ENCODE measurements around the gene TCHH. TPM values are rescaled to one million over a fixed set of nuclear protein-coding genes. Genes with fewer than 3 reads are reported as not detected.

TCHH gene
- total and polyA plus RNA-seq, 2 experiments from 2014 or later = not detected

DNA sequence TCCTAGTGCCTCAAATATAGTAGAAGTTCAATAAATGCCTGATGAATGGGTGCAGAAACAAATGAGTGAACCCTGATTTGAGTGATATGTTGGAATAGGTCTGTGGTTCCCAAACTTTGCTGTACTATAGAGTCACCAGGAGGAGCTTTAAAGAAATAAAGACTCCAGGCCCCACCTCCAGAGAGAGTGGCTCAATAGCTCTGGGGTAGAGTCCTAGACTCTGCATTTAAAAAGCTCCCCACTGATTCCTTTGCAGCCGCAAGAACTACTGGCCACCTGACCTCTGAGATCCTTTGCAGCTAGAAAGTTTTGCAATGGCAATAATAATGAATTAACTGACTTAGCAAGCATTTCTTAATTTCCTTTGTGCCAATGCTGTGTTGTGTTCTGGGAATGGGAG lies 47.3 kb downstream of the TCHH start:
- no peaks in the 10 kb centered on the region for H3K4me1 ChIP-seq (ENCODE audit: low read depth)
- H3K27ac ChIP-seq = no peak overlapping the region
- H3K9me3 ChIP-seq (ENCODE audit: low read depth) = no peaks in the 10 kb centered on the region
- no peaks in the 10 kb centered on the region for H3K36me3 ChIP-seq
- H3K27me3 ChIP-seq = no peaks in the 10 kb centered on the region
- TF ChIP-seq CTCF (IDR thresholded peaks at IDR 0.05; ENCODE audit: low read depth, low read length) = no peak
- no peak for DNase-seq (ENCODE audit: low read depth in 1 of 2, low spot score in 1 of 2)
- H3K4me3 ChIP-seq = no peak overlapping the region

- no peak for TF ChIP-seq CTCF (IDR thresholded peaks at IDR 0.05; ENCODE audit: low read depth, low read length)
- no peak overlapping the region for H3K27ac ChIP-seq
- H3K9me3 ChIP-seq (ENCODE audit: low read depth) = no peaks in the 10 kb centered on the region
- H3K4me1 ChIP-seq (ENCODE audit: low read depth) = no peaks in the 10 kb centered on the region
- DNase-seq (ENCODE audit: low read depth in 1 of 2, low spot score in 1 of 2) = no peak
- no peaks in the 10 kb centered on the region for H3K36me3 ChIP-seq
- H3K27me3 ChIP-seq = no peaks in the 10 kb centered on the region
- no peak overlapping the region for H3K4me3 ChIP-seq
Observed at GRCh38 chr1:152067150-152067549, 48.1 kb downstream of the TCHH start.

- Histone ChIP-seq H3K9me3 (ENCODE audit: low read depth) (no peaks in the 10 kb centered on the region), H3K4me1 (ENCODE audit: low read depth) (no peaks in the 10 kb centered on the region), H3K36me3 (no peaks in the 10 kb centered on the region), H3K27me3 (no peaks in the 10 kb centered on the region), H3K4me3 (no peak overlapping the region), H3K27ac (no peak overlapping the region)
- no peak for DNase-seq (ENCODE audit: low read depth in 1 of 2, low spot score in 1 of 2)
- no peak for TF ChIP-seq CTCF (IDR thresholded peaks at IDR 0.05; ENCODE audit: low read depth, low read length)
Observed at GRCh38 chr1:152061952-152062351, 53.3 kb downstream of the TCHH start.

Other genes starting within 250 kb of the TCHH start
- 26.8 and 37.5 TPM in 2 replicates for gene THEM4, start 205.9 kb downstream of the TCHH start, total RNA-seq
- 42.6 and 61.9 TPM in 2 replicates for gene THEM4, start 205.9 kb downstream of the TCHH start, polyA plus RNA-seq
- 14.6 and 19.3 TPM in 2 replicates for gene S100A10, start 121.6 kb downstream of the TCHH start, total RNA-seq
- 58.9 and 103 TPM in 2 replicates for gene S100A10, start 121.6 kb downstream of the TCHH start, polyA plus RNA-seq
- 22.5 and 29.6 TPM in 2 replicates for gene S100A11, start 78.4 kb downstream of the TCHH start, total RNA-seq
- 111 and 122 TPM in 2 replicates for gene S100A11, start 78.4 kb downstream of the TCHH start, polyA plus RNA-seq
- not detected in 2 replicates for gene TCHHL1, start 26.4 kb downstream of the TCHH start, total RNA-seq
- not detected in 2 replicates for gene TCHHL1, start 26.4 kb downstream of the TCHH start, polyA plus RNA-seq
- gene RPTN, start 43.8 kb upstream of the TCHH start, total RNA-seq = not detected in 2 replicates
- not detected in 2 replicates for gene RPTN, start 43.8 kb upstream of the TCHH start, polyA plus RNA-seq
- not detected in 2 replicates for gene HRNR, start 108.7 kb upstream of the TCHH start, total RNA-seq
- not detected in 2 replicates for gene HRNR, start 108.7 kb upstream of the TCHH start, polyA plus RNA-seq
- not detected in 2 replicates for gene FLG, start 209.8 kb upstream of the TCHH start, total RNA-seq
- not detected in 2 replicates for gene FLG, start 209.8 kb upstream of the TCHH start, polyA plus RNA-seq
- gene FLG2, start 244.6 kb upstream of the TCHH start, total RNA-seq = not detected in 2 replicates
- gene FLG2, start 244.6 kb upstream of the TCHH start, polyA plus RNA-seq = not detected in 2 replicates